Caki2 (cell line): Measurements from ENCODE around the gene B4GALT4. TPM values are rescaled to one million over a fixed set of nuclear protein-coding genes. Genes with fewer than 3 reads are reported as not detected.

Experiments used
- DNase-seq: peaks from one replicate; pipeline ENCODE4 v3.0.0-alpha.2; 2015; ENCODE audit warnings: low read depth
- in situ Hi-C: cut with HindIII; loops from 2 replicates; pipeline ENCODE4 v1.10.0; 2016; ENCODE audit warnings: low sequenced_read_pairs, low pct_unique_long_range_greater_than_20kb, mixed read lengths
- total RNA-seq: library from RNA; depleted of rRNA; stranded (reverse); fragments of >200 nt; shearing (Covaris generic); gene quantifications from 2 replicates; pipeline ENCODE4 v1.2.3, GENCODE V29; 2014; ENCODE audit warnings: low replicate concordance

B4GALT4 gene
- total RNA-seq, 1 experiment from 2014 or later = 45.8 TPM

DNA sequence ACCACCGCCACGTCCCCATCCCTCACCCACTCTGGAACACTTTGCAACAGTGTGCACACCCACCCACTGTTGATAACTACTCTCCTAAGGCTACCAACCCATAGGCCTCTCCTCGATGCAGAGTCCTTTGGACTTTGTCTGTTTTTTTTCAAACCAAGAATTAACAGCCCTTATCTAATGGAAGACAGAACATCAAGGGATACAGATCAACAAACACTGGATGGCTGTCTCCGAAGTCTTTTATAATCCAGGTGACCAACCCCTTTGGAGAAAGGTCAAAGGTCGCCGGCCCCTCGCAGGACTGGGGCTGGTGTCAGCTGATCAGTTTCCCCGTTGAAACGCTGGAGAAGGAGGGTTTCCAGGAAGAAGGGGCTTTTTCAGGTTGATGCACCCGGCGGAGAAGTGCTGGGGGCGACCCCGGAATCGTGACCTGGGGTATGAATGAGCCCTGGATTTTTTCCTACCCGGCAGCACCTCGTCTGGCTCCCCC, 532 bp downstream of the B4GALT4 start:
- DNase-seq = no peak
- in situ Hi-C loops = no loop called here

DNA sequence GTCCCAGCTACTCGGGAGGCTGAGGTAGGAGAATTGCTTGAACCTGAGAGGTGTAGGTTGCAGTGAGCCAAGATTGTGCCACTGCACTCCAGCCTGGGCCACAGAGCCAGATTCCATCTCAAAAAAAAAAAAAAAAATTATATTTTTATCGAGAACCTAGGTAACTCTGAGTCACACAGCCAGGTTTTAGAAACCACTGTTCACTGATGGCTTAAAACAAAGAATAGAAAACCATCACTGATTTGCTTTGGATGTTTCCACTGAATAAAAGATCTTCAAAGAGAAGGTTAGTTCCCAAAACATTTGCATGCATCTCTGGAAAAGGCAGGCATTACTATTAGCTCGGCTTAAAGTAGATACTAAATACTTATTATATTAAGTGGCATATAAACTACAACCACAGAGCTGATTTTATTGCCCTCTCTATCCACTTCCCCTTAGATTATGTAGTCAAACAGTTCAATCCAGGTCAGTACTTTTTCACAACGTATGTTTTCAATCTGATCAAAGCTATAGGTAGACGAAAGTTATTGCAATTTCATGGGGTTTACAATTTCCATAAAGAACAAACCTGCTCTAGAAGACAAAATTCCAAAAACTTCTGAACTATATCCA, 1.4 kb downstream of the B4GALT4 start:
- no peak for DNase-seq
- in situ Hi-C loops = no loop called here

DNA sequence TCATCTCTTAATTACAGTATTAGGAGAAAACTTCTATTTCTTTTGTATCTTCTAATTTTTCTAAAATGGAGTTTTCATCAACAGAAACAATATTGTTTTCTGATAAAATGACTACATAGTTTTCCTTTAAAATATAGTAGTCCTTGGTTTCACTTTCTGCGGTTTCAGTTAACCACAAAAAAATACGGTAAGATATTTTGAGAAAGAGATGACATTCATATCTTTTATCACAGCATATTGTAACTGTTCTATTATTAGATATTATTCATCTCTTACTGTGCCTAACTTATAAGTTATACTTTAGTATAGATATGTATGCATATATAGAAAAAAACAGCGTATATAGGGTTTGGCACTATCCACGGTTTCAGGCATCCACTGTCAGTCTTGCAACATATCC, 2.3 kb downstream of the B4GALT4 start:
- no peak for DNase-seq
- in situ Hi-C loops = no loop called here

DNA sequence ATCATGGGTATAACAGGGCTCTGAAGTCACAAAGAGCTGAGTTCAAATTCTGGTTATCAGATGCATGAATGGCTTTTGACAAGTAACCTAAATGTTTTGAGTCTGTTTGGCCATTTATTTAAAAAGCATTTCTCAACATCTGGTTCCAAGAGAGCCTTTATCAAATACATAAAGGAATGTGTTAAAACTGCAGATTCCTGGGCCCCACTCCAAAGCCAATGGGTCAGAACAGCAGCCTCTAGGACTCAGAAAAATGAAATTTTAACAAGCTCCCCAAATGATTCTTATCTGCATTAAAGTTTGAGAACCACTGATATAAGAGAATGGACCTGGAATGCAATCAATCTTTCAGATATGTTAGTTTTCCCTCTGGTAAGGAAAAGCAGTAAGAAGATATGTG, 3.4 kb downstream of the B4GALT4 start:
- in situ Hi-C loops = no loop called here
- no peak for DNase-seq

DNA sequence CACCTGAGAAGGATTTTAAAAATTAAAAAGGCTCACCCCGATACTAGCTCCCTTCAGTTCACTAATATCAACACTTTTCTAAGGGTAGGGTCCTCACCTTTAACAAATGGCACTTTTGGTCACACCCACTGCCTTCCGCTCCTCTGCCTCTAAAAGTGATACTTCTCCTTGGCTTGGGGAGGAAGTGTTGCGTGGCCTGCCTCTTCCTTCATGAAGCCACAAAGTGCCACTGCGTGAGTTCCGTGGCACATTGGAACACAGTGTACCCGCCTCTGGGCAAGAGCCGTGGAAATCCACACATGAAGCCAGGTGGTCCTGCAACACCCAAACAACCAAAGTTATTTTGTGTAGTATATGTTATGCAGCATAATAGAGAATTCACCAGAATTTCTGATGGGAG, 3.9 kb downstream of the B4GALT4 start:
- in situ Hi-C loops = no loop called here
- DNase-seq = no peak

DNA sequence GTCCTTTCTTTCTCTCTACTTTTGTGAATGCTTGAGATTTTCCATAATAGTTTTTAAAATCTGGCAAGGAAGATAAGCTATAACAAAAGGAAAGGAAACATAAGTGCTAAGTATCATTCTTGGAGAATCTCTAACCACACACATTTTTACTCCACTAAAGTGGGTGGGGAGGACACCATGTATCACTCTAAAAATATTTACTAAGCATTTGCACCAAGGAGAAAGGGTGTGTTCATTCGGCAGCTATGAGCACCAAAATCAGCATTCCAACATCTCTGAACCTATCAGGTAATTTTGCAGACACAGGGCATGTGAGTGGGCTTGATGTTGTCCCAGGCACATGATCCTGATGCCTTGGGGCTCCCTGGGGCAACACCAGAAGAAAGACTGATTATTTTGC, 5.5 kb downstream of the B4GALT4 start:
- DNase-seq = peak; percentile 25
- in situ Hi-C loops = no loop called here

DNA sequence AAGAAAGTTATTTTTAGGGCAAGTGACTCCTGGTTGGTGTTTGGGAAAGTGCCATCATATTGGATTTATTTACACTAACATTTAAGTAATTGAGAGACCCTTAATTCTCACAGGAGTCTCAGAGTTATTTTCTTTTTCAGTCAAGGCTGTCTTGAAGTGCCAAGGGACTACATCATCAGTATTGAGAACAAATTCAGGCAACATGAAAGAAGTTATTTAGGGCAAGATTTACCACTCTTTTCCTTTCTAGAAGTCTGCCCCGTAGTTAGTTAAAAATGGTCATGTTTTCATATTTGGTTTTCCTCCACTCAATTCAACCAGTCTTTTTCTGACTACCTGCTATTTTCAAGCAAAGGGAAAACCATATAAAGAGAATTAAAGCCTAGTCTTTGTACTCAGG, 6.1 kb downstream of the B4GALT4 start:
- in situ Hi-C loops = no loop called here
- DNase-seq = no peak

DNA sequence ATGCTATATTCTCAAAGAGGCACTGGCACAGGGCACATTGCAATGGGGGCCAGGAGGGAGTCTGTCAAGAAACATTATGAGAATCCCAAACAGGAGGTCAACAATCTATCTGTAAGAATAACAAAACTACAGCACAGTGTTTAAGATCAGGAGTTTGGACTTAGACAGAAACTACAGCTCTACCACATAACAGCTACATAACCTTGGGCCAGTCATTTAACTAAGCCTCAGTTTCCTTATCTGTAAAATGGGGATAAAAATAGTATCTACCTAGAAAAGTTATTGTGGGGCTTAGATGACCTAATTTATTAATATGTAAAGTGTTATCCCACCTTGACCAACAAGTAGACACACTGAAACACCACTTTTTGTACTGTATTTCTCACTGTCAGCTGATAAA, 9.9 kb downstream of the B4GALT4 start:
- DNase-seq = no peak
- in situ Hi-C loops = no loop called here

DNA sequence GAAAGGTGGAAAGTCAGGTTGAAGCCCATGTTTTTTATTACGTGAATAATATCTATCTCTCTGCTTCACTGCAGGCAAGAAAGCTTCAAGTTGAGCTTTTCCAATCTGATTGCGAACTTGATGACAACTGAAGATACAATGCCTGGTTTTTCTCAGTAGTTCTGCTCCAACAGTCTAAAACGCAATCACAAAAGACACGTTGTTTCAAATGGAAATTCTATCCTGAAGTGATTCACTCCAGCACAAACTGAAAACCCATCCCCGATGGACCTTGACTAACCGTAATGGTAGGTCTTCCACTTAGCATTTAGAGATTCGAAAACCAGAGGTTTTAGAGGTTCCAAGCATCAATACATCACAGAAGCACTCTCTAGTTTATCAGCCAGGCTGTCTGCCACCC, 10.6 kb downstream of the B4GALT4 start:
- no peak for DNase-seq
- in situ Hi-C loops = no loop called here

DNA sequence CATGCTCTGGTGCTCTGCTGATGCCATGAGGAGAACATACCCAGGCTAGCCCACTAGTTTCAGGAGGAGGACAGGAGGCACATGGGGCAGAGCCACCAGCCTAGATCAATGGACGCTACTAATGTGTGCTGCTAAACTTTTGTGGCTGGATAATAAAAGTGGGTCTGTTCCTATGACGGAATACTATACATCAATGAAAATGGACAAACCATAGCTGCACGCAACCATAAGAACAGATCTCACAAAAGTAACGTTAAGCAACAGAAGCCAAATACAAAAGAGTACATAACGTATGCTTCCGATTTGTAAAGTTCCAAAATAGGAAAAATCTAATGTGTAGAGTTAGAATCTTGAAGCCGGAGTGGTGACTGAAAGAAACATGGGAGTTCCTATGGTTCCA, 11.5 kb downstream of the B4GALT4 start:
- no peak for DNase-seq
- in situ Hi-C loops = no loop called here

DNA sequence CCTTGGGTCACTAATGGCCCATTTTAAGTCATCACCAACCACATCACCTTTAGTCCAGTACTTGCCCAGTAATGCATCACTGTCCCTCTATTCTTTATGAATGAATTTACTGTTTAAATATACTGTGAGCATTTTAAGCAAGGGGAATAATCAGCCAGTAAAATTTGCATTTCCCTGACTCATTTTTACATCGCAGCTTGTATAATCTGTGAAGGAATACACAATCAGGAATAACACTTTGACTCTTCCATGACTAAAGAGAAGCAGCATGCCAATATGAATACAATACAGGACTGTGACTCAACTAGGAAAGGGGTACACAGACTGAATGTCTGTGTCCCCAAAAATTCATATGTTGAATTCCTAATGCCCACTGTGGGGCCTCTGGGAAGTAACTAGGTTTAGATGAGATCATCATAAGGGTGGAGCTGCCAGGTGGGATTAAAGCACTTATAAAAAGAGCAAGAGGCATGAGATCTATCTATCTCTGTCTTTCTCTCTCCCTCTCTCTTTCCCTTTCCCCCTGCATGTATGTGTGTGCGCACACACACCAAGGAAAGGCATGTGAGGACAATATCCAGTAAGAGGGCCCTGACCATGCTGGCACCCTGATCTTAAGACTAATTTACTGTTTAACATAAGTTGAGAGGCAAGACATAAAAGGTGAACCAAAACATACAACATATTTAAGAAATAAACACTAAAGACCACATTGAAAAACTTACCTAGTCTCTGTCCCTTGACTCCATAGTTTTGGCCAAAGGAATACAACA, 12.1 kb downstream of the B4GALT4 start:
- in situ Hi-C loops = no loop called here

DNA sequence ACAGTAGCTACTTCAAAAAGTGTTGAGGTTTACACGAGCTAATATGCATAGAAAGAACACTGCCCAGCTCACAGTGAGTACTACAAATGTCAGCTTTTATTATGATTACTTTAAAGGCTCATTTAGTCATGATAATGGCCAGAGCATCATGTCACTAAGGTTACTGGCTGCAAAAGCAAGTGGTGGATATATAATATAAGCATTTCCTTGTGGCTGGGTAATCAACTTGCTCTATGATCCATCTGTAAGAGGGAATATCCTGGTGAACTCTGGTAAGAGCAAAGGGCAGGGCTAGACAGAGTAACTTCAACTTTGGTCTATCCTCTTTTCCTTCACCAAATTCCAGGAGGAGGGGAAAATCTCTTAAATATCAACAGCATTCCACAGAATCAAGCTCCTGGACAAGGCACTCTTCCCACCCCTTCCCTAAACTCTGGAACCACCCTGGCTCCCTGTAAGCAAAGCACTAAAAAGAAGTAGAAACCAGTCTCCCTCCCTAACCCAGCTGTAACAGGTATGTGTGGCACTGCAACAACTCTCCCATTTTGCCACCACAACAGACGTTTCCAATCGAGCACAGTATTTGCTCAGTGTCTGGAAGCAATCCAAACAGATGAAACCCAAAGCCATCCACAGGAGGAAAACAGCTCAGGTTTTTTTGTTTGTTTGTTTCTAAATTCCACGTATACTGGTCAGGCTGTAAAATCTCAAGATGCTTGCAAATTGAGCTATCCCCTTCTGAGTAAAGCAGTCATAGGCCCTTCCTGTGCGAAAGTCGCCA, 13.4 kb downstream of the B4GALT4 start:
- DNase-seq = no peak
- in situ Hi-C loops = no loop called here

More for the DNA sequence above, 12.1 kb downstream of the B4GALT4 start:
- no peak for DNase-seq

DNA sequence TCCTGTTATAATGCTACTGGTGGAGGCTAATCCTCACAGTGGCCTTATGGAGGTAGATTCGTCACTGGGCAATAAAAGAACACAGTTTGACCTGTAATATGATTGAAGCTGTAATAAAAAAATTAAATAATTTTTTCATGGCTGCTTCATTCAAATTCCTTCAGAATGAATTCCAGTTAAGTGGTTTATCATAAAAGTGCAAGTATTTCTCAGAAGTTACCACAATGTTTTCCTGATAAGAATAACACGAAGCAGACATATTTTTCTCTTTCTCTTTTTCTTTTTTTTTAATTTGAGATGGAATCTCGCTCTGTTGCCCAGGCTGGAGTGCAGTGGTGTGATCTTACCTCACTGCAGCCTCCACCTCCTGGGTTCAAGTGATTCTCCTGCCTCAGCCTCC, 15.6 kb downstream of the B4GALT4 start:
- in situ Hi-C loops = no loop called here
- no peak for DNase-seq

DNA sequence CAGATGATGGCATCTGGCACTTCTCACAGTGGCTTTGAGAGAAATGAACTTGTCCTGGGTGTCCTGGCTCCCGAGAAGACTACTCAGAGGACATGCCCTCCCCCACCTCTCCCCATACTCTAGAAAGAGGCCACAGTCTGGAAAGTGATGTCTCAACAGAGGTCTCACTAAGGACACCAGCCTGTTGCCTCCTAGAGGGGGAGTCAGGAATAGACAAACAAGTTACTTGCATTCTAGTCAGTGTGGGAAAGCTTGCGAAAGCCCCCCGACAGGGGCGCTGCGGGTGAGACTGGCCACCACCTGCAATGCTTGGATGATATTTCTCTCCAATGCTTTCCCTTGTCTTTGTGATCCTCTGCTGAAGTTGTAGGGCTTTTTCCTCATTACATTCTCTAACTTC, 17.2 kb downstream of the B4GALT4 start:
- no peak for DNase-seq
- in situ Hi-C loops = no loop called here

DNA sequence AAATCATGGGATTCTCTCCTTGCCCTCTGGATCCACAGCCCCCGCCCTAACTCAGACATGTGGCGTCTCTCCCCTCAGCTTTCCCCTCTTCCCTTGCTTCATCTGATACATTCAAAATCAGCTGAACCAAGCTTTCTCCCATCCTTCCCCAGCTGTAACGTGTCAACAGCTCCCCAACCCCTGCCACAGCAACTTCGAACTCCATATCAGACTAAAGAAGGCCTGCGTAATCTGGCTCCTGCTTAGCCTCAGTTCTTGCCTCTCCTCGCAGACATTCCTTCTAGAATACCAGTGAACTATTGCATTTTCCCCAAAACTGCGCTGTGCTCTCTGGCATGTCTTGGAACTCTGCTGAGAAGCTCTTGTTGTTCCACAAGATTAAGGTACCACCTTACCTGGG, 18.3 kb downstream of the B4GALT4 start:
- no peak for DNase-seq
- in situ Hi-C loops = no loop called here

DNA sequence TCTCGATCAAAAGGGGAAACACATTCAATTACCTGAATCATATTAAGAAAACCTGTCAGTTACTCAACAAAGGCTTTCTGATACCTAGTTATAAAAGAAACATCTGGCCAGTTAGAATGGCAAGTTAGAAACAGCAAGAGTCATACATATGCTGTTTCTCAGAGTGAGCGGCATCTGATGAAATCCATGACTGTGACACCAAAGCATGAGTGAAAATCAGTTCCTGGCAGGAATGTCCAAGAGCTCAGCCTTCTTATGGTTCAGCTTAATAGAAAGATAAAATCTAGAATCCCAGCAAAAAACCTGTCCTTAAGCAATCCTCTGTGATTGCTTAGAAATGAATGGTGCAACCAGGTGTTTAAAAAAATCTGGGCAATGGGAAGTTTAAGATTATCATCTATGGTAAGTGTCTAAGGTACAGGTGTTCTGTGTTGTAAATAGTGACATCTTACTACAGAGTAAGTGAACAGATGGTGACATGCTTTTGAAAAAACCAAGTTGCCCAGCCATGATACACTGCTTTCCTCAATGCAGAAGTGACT, 18.8 kb downstream of the B4GALT4 start:
- no peak for DNase-seq

DNA sequence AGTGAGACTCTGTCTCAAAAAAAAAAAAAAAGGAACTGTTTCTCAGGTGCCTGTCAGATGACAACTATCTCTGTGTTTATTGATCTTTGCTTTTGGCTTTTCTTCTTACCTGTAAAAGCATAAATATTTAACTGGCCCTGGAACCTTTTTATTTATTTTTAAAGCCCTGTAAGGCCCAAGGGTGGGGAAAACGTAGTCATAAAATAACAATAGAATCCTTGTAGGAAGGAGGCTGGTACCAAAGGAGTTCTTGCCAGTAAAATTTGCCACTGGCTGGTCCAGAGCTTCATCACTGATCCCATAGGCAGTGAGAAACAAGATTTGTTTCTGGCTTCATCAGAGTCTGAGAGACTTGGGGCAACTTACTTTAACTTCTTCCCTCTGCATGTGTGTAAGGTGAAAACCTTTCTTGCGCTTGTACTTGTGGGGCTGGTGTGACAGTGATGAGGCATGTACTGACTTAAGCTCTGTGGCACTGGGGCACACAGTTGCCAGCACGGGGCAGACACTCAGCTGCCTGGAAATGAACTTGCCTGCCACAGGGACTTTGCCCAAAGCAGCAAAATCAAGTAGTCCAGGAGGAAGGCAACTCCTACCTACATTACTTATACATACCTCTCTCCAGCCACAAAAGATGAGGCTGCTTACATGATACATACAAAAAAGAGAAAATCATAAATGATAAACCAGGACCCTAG, 19.6 kb downstream of the B4GALT4 start:
- peak; percentile 53 for DNase-seq
- in situ Hi-C loops = no loop called here

More for the DNA sequence above, 18.8 kb downstream of the B4GALT4 start:
- in situ Hi-C loops = no loop called here

DNA sequence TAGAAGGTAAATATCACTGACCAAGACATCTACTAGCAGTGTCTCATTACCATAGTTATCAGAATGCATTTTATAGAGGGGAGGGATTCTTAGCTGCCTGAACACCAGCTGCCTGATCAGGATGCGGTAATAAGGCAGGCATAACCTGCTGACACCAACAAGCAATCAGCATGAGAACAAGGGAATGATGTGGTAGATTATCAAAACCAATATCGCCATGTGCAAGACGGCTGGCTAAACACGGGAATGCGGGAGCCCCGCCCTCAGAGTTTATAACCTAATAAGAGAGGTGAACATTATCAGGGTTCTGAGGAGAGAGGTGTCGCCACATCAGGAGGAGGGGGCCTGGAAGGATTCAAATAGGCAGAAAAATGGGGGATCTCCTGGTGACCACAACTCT, 20.5 kb downstream of the B4GALT4 start:
- peak; percentile 50 for DNase-seq
- in situ Hi-C loops = no loop called here
